Endometrial microvascular endothelial cells (primary cell): ENCODE data around the gene MTUS2. TPM values are rescaled to one million over a fixed set of nuclear protein-coding genes. Genes with fewer than 3 reads are reported as not detected.

Experiments used
- in situ Hi-C: cut with HindIII; loops from 2 replicates; pipeline ENCODE4 v1.10.0; 2017; ENCODE audit warnings: low sequenced_read_pairs, low pct_unique_long_range_greater_than_20kb; ENCODE audit errors: inconsistent ontology term
- total RNA-seq: library from RNA; depleted of rRNA; stranded (reverse); fragments of >200 nt; gene quantifications from one replicate; pipeline ENCODE4 v1.2.3, GENCODE V29; 2015; ENCODE audit errors: inconsistent ontology term

The MTUS2 gene
- total RNA-seq, 1 donor from 2014 or later, result not detected

DNA sequence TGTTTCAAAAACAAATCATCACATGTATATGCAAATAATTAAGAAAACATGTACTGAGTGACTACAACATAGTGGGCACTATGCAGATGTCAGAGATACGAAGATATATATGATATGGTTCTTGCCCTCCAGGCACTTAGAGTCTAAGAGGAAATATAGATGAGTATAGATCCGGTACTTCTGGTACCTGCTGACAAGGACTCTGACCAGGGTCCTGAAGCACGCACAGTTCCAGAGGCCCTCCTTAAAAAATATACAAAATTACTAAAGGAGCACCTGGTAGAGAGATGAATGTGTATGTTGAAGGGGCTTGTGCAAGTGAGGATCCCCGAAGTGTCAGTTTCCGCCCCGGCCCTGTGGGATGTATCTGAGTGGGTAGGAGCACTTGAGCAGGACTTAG, 31.3 kb downstream of the MTUS2 start:
- in situ Hi-C loops, result no loop called here

DNA sequence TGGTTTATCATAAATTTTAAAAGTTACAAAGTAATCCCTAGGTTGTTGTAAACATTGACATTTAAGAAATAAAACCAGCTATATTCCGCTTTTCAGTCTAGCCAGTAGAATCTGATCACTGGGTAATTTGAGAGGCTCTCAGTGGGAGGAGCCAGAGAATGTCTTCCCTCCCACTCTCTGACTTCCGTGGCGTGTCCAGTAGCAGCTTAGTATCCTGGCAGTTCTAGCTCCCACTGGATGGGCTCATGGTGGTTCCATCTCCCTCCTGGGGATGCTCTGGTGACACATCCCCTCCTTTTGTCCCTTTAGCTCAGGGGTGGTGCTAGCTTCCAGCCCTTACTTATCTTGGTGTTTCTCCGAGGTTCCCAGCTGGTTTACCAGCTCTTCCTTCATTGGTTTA, 34.5 kb downstream of the MTUS2 start:
- in situ Hi-C loops, result no loop called here

GRCh38 chr13:28856287-28856686, 36.1 kb downstream of the MTUS2 start:
- in situ Hi-C loops, result no loop called here

- in situ Hi-C loops, result no loop called here
Measured at GRCh38 chr13:28859069-28859468, 38.9 kb downstream of the MTUS2 start.

GRCh38 chr13:28859717-28860116, 39.6 kb downstream of the MTUS2 start:
- in situ Hi-C loops, result no loop called here

GRCh38 chr13:28864544-28864943, 44.4 kb downstream of the MTUS2 start:
- in situ Hi-C loops, result no loop called here

GRCh38 chr13:28865149-28865744, 45.1 kb downstream of the MTUS2 start:
- in situ Hi-C loops, result no loop called here

- in situ Hi-C loops, result no loop called here
Measured at GRCh38 chr13:28865951-28866350, 45.8 kb downstream of the MTUS2 start.

- in situ Hi-C loops, result no loop called here
Measured at GRCh38 chr13:28866932-28867331, 46.8 kb downstream of the MTUS2 start.

DNA sequence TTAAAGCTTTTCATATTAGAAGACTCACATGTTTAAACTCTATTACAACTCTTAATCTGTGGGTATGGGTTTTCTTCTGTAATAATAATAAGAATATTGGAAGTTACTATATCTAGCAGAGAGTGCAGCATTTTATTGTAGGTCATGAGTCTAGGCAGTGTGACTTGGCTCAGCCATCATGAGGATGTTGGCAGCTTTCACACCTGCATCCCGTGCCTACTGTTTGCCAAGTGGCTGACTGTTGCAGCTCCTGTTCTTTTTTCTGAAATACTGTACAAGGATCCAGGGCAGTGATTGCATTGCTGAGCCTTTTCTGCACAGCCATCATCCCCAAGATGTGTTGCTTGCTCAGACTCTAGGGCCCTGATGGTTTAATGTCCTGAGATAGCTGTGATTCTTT, 47.4 kb downstream of the MTUS2 start:
- in situ Hi-C loops, result no loop called here

GRCh38 chr13:28872427-28873176, 52.5 kb downstream of the MTUS2 start:
- in situ Hi-C loops, result no loop called here

GRCh38 chr13:28875846-28876615, 55.9 kb downstream of the MTUS2 start:
- in situ Hi-C loops, result no loop called here

DNA sequence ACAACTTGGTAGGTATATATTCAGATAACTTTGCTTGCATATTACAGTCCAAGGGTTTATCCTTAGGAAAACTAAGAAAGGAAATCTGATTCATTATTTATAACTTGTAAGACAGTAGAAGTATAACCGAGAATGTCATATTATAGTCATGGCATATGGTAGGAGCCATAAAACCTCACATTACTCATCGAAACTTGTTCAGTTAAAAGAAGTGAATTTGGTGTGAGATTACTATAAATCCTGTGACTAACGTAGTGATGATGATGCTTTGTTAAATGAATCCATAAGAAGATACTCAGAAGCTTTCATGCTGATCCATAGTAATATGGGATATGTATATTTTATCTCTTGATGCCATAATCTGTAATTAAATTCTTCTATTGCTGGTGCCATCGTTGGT, 57.3 kb downstream of the MTUS2 start:
- in situ Hi-C loops, result no loop called here

DNA sequence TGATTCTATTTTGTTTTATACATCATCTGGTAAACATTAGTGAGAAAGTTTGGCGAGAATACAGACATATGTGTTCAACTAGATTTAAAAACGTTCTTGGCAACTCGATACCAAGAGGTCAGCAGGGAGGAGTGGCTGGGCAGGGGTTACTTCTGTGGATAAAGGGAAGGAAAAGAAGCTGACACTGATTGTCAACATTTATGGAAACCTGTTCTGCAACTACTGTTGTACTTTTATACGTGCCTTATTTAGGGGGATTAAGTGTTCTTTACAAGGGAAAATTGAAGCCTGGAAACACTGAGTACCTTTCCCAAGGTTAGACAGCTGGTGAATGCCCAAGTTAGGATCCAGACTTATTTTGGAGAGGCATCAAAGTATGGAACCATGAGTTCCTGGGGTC, 65.0 kb downstream of the MTUS2 start:
- in situ Hi-C loops, result no loop called here

GRCh38 chr13:28889086-28889732, 69.1 kb downstream of the MTUS2 start:
- in situ Hi-C loops, result no loop called here

- in situ Hi-C loops, result no loop called here
Measured at GRCh38 chr13:28890712-28891111, 70.6 kb downstream of the MTUS2 start.

- in situ Hi-C loops, result no loop called here
Measured at GRCh38 chr13:28918030-28918429, 97.9 kb downstream of the MTUS2 start.

- in situ Hi-C loops, result no loop called here
Measured at GRCh38 chr13:28922341-28922740, 102.2 kb downstream of the MTUS2 start.

DNA sequence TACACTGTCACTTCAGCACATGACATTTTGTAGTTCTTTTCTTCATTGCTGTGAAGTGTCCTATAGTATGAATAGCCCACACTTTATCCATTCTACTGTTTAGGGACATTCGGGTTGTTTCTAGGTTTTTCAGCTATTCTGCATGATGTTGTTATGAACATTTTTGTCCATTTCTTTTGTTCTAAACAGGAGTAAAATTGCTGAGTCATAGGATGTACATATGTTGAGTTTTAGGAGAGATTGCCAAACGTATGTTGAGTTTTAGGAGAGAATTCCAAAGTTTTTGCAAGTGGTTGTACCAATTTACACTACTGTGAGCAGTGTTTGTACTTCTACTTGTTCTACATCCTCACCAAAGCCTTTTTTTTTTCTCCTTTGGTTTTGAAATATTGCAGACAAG, 115.0 kb downstream of the MTUS2 start:
- in situ Hi-C loops, result no loop called here

GRCh38 chr13:28942906-28943305, 122.8 kb downstream of the MTUS2 start:
- in situ Hi-C loops, result no loop called here
